Glutamatergic neuron (in vitro differentiated cells): ENCODE data around the gene BCL2. TPM values are rescaled to one million over a fixed set of nuclear protein-coding genes. Genes with fewer than 3 reads are reported as not detected.

Source experiments
- DNase-seq: peaks from one replicate; pipeline ENCODE4 v3.0.0; 2022
- H3K27ac Mint-ChIP-seq: one replicate; pipeline ENCODE4 v1.8.0; 2020; ENCODE audit warnings: mild to moderate bottlenecking, mixed read lengths, inconsistent platforms; ENCODE audit not compliant: unreplicated experiment
- H3K27me3 Mint-ChIP-seq: one replicate; pipeline ENCODE4 v1.8.0; 2020; ENCODE audit warnings: mild to moderate bottlenecking, moderate library complexity, mixed read lengths, inconsistent platforms; ENCODE audit not compliant: unreplicated experiment
- H3K36me3 Mint-ChIP-seq: one replicate; pipeline ENCODE4 v1.8.0; 2020; ENCODE audit warnings: mild to moderate bottlenecking, mixed read lengths, inconsistent platforms; ENCODE audit not compliant: unreplicated experiment
- H3K4me1 Mint-ChIP-seq: one replicate; pipeline ENCODE4 v1.8.0; 2020; ENCODE audit warnings: mild to moderate bottlenecking, low read depth, mixed read lengths, inconsistent platforms; ENCODE audit not compliant: unreplicated experiment
- H3K4me3 Mint-ChIP-seq: one replicate; pipeline ENCODE4 v1.8.0; 2020; ENCODE audit warnings: mild to moderate bottlenecking, mixed read lengths, inconsistent platforms; ENCODE audit not compliant: unreplicated experiment
- H3K9me3 Mint-ChIP-seq: one replicate; pipeline ENCODE4 v1.8.0; 2020; ENCODE audit warnings: mild to moderate bottlenecking, moderate library complexity, mixed read lengths, inconsistent platforms; ENCODE audit not compliant: unreplicated experiment
- total RNA-seq: library from RNA; stranded (reverse); fragmentation: NEBNext Ultra II Directional; extraction: Animal tissue kit (Norgen Biotek cat#: 25700); gene quantifications from one replicate; pipeline ENCODE4 v1.2.1, GENCODE V29; 2021; ENCODE audit not compliant: unreplicated experiment
- TF ChIP-seq, protein P1 (sequence below): fragments of 200-600 bp; sonication (generic); IDR thresholded peaks from one replicate; pipeline ENCODE4 v1.5.0; 2021; ENCODE audit not compliant: partially characterized antibody, unreplicated experiment

Gene BCL2
- total RNA-seq, 1 donor from 2014 or later = 6.8 TPM

DNA sequence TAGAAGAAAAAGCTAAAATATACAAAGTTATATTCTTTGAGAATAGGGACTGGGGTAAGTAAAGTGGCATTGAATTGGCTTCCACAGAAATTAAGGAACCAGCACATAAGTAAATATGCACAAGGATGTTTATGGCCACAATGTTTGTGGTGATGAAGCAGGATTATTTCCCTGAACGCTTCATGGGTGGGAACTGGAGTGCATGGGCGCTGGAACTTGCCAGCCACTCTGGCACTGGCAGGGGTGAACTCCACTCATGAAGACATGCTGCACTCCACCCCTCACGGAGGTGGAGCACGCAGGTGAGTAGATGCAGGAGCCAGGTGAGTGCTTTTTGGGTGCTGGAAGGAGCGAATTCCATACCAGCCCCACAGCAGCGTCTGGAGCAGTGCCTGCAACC is 94.1 kb downstream of the BCL2 start:
- TF ChIP-seq, protein P1, sequence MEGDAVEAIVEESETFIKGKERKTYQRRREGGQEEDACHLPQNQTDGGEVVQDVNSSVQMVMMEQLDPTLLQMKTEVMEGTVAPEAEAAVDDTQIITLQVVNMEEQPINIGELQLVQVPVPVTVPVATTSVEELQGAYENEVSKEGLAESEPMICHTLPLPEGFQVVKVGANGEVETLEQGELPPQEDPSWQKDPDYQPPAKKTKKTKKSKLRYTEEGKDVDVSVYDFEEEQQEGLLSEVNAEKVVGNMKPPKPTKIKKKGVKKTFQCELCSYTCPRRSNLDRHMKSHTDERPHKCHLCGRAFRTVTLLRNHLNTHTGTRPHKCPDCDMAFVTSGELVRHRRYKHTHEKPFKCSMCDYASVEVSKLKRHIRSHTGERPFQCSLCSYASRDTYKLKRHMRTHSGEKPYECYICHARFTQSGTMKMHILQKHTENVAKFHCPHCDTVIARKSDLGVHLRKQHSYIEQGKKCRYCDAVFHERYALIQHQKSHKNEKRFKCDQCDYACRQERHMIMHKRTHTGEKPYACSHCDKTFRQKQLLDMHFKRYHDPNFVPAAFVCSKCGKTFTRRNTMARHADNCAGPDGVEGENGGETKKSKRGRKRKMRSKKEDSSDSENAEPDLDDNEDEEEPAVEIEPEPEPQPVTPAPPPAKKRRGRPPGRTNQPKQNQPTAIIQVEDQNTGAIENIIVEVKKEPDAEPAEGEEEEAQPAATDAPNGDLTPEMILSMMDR = no peak
- no peak overlapping the region for H3K4me3 Mint-ChIP-seq
- H3K9me3 Mint-ChIP-seq = peaks cover 2% of the 10 kb centered on the region
- H3K27me3 Mint-ChIP-seq = no peaks in the 10 kb centered on the region
- H3K36me3 Mint-ChIP-seq = no peaks in the 10 kb centered on the region
- DNase-seq = no peak
- H3K27ac Mint-ChIP-seq = no peak overlapping the region
- H3K4me1 Mint-ChIP-seq = no peaks in the 10 kb centered on the region

DNA sequence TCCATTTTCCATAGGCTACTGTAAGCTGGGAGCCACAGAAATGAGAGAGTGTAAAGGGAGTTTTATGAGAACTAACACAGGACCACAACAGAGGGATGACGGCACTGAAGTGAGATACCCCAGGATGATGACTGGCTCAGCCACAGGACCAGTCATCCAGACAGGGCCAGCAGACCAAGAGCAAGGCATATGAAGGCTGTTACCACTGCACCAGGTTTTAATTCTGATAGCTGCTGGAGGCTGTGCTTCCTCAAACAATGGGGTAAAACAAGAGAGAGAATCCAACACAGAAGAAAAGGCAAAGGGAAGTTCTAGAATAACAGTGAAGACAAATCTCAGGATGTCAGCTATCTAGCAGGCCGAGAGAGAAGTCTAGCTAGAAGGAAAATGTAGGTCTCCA is 94.9 kb downstream of the BCL2 start:
- DNase-seq = no peak
- no peaks in the 10 kb centered on the region for H3K36me3 Mint-ChIP-seq
- no peak overlapping the region for H3K27ac Mint-ChIP-seq
- H3K27me3 Mint-ChIP-seq = no peaks in the 10 kb centered on the region
- no peak overlapping the region for H3K4me3 Mint-ChIP-seq
- no peaks in the 10 kb centered on the region for H3K4me1 Mint-ChIP-seq
- TF ChIP-seq, protein P1 = no peak
- peaks cover 2% of the 10 kb centered on the region for H3K9me3 Mint-ChIP-seq

DNA sequence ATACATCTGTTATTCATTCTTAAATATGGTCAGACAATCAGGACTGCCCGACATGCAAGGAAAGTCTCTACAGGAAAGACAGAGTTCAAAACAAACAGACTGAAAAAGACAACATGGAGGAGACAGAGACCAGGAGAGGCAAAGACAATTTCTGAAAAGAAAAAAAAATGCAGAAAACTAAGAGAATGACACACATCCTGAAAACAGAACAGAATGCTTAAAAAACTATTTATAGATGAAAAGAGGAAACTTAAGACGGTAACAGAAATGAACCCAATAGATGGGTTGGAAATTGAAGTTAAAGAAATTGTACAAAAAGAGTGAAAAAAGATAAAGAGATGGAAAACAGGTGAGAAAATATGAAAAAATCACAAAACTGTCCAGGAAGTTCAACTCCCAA is 95.7 kb downstream of the BCL2 start:
- Mint-ChIP-seq H3K36me3 (peaks cover 4% of the 10 kb centered on the region), H3K27ac (no peak overlapping the region), H3K4me3 (no peak overlapping the region), H3K4me1 (no peaks in the 10 kb centered on the region), H3K9me3 (peaks cover 2% of the 10 kb centered on the region), H3K27me3 (no peaks in the 10 kb centered on the region)
- TF ChIP-seq, protein P1 = no peak
- DNase-seq = no peak

DNA sequence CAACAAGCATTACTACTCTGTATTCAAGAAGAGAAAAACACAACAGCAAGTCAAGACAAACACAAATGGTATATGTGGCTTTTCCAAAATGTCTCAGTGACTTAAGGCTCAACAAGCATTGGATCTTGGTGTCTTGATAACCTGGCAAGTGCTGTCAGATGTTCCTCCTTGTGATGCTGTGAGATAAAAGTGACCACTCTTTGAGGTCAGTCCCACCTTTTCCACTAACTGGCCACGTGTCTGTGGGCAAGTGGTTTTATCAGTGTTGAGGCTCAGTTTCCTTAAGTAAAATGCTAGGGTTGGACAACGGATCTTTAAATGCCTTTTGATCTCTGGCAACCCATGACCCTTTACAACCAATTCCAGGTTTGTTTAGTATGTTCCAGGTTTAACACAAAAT is 98.7 kb downstream of the BCL2 start:
- Mint-ChIP-seq H3K27me3 (no peaks in the 10 kb centered on the region), H3K36me3 (peaks cover 6% of the 10 kb centered on the region), H3K9me3 (peaks cover 3% of the 10 kb centered on the region), H3K4me3 (no peak overlapping the region), H3K4me1 (no peaks in the 10 kb centered on the region), H3K27ac (no peak overlapping the region)
- no peak for DNase-seq
- TF ChIP-seq, protein P1 = no peak

DNA sequence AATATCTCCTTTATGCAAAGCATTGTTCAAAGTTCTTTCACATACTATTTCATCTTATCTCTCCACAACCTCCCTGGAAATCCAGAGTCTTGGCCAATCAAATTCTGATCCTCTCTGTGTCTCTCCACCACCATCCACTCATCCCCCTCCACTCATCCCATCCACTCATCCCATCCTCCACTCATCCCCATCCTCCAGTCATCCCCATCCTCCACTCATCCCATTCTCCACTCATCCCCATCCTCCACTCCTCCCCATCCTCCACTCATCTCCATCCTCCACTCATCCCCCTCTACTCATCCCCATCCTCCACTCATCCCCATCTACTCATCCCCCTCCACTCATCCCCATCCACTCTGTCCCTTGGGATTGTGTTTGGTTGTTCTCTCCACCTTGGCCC is 101.1 kb downstream of the BCL2 start:
- no peak for DNase-seq
- Mint-ChIP-seq H3K36me3 (peaks cover 6% of the 10 kb centered on the region), H3K9me3 (peaks cover 3% of the 10 kb centered on the region), H3K27me3 (peaks cover 4% of the 10 kb centered on the region), H3K4me1 (no peaks in the 10 kb centered on the region), H3K27ac (no peak overlapping the region), H3K4me3 (no peak overlapping the region)
- TF ChIP-seq, protein P1 = no peak
